NCI-H2029 (cell line): Measurements from ENCODE around the gene LETM1.

Source experiments
- DNase-seq: peaks from one replicate; lab custom pipeline; 2025; lab: John Stamatoyannopoulos, UW

Gene LETM1

GRCh38 chr4:1806596-1807331 lies 49.2 kb downstream of the LETM1 start:
- no peak for DNase-seq

GRCh38 chr4:1806223-1806564 lies 49.8 kb downstream of the LETM1 start:
- DNase-seq: no peak

GRCh38 chr4:1805493-1806222 lies 50.3 kb downstream of the LETM1 start:
- no peak for DNase-seq

GRCh38 chr4:1804638-1805492 lies 51.1 kb downstream of the LETM1 start:
- no peak for DNase-seq

GRCh38 chr4:1803523-1804423 lies 52.2 kb downstream of the LETM1 start:
- DNase-seq: no peak

- DNase-seq: no peak
Measured at GRCh38 chr4:1802720-1803522, 53.0 kb downstream of the LETM1 start.

GRCh38 chr4:1802151-1802715 lies 53.7 kb downstream of the LETM1 start:
- no peak for DNase-seq

GRCh38 chr4:1801286-1801958 lies 54.5 kb downstream of the LETM1 start:
- no peak for DNase-seq

- DNase-seq: no peak
Measured at GRCh38 chr4:1800805-1801204, 55.2 kb downstream of the LETM1 start.

GRCh38 chr4:1799387-1800375 lies 56.3 kb downstream of the LETM1 start:
- DNase-seq: no peak

GRCh38 chr4:1798580-1799386 lies 57.2 kb downstream of the LETM1 start:
- no peak for DNase-seq

GRCh38 chr4:1797861-1798579 lies 57.9 kb downstream of the LETM1 start:
- DNase-seq: no peak

- DNase-seq: no peak
Measured at GRCh38 chr4:1797298-1797860, 58.6 kb downstream of the LETM1 start.

GRCh38 chr4:1796486-1797204 lies 59.3 kb downstream of the LETM1 start:
- no peak for DNase-seq

GRCh38 chr4:1795299-1796195 lies 60.4 kb downstream of the LETM1 start:
- no peak for DNase-seq
